Loucy (cell line): ENCODE results near the gene FUS.

Experiments
- CTCF ChIP-seq: fragments of 200-600 bp; sonication (generic); conservative IDR thresholded peaks from 2 replicates; pipeline ENCODE4 v1.5.1; 2014; ENCODE audit warnings: mild to moderate bottlenecking, antibody characterized with exemption, low read length
- EZH2phosphoT487 ChIP-seq: fragments of 200-600 bp; IDR thresholded peaks from 2 replicates; pipeline ENCODE4 v1.6.1; 2018; ENCODE audit warnings: antibody characterized with exemption, mild to moderate bottlenecking, moderate library complexity, borderline replicate concordance

DNA sequence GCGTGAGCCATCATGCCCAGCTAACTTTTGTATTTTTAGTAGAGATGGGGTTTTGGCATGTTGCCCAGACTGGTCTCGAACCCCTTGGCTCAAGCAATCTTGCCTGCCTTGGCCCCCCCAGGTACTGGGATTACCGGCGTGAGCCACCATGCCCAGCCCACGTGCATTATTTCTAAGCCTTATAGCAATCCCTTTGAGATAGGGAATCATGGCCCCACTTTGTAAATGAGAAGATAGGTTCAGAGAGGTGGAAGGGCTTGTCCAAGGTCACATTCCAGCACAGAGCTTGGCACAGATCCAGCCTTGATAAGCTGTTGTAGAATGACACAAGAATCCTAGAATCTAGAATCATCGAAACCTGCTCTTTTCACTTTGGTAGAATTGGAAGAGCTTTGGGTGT is 26.8 kb downstream of the FUS start:
- TF ChIP-seq CTCF (no peak), EZH2phosphoT487 (no peak)
